ENCODE results near the gene CEP152. TPM values are rescaled to one million over a fixed set of nuclear protein-coding genes. Genes with fewer than 3 reads are reported as not detected.

CEP152 gene
- total RNA-seq (2022; extraction: Qiagen RNA extraction): 2.5 to 7.8 TPM (median 3.9 TPM) in 5 replicates

GRCh38 chr15:48810414-48811324 is at the start of gene CEP152:
Gene CEP152, minus strand, starts transcription at chr15:48811069. Its CDS starts 5,420 bp downstream, at chr15:48805649.

Other genes starting within 250 kb of the CEP152 start
- gene FBN1, start 165.4 kb downstream of the CEP152 start, total RNA-seq (2022; extraction: Qiagen RNA extraction): 5.6 to 8.7 TPM (median 6.7 TPM) in 5 replicates
- gene EID1, start 67.1 kb upstream of the CEP152 start, total RNA-seq (2022; extraction: Qiagen RNA extraction): 101 to 158 TPM (median 106 TPM) in 5 replicates
- 0.60 to 0.93 TPM (median 0.86 TPM) in 5 replicates for gene SHC4, start 152.8 kb upstream of the CEP152 start, total RNA-seq (2022; extraction: Qiagen RNA extraction)
- 5.3 to 10.8 TPM (median 7.9 TPM) in 5 replicates for gene SECISBP2L, start 235.4 kb upstream of the CEP152 start, total RNA-seq (2022; extraction: Qiagen RNA extraction)

Measured in A549 treated with Hydrocortisone at 1 μM for 4 hours (cell line).